ENCODE data around the gene SLC25A27. TPM values are rescaled to one million over a fixed set of nuclear protein-coding genes. Genes with fewer than 3 reads are reported as not detected.

The SLC25A27 gene
- total and polyA plus RNA-seq, 7 experiments from 2014 or later = 0.48 to 5.7 (median 1.8) TPM; not detected in 2

Other genes with a start within 250 kb of the SLC25A27 start
- gene RCAN2, start 161.5 kb upstream of the SLC25A27 start, total RNA-seq = 1 to 10 TPM in 1 of 5 experiments, not detected in 4; 1.0 TPM
- gene RCAN2, start 161.5 kb upstream of the SLC25A27 start, polyA plus RNA-seq = not detected
- not detected for gene CYP39A1, start 157 bp upstream of the SLC25A27 start, total RNA-seq
- not detected for gene CYP39A1, start 157 bp upstream of the SLC25A27 start, polyA plus RNA-seq
- under 1 TPM in 2 of 5 experiments, not detected in 3; 0.03 to 0.11 TPM for gene TDRD6, start 34.9 kb downstream of the SLC25A27 start, total RNA-seq
- not detected for gene TDRD6, start 34.9 kb downstream of the SLC25A27 start, polyA plus RNA-seq
- gene PLA2G7, start 82.4 kb downstream of the SLC25A27 start, total RNA-seq = 1 to 10 TPM in 3 of 5 experiments, under 1 TPM in 1, not detected in 1; 0.88 to 8.9 (median 6.2) TPM
- not detected for gene PLA2G7, start 82.4 kb downstream of the SLC25A27 start, polyA plus RNA-seq
- gene ANKRD66, start 94.0 kb downstream of the SLC25A27 start, total RNA-seq = not detected
- not detected for gene ANKRD66, start 94.0 kb downstream of the SLC25A27 start, polyA plus RNA-seq
- gene MEP1A, start 140.4 kb downstream of the SLC25A27 start, total RNA-seq = not detected
- not detected for gene MEP1A, start 140.4 kb downstream of the SLC25A27 start, polyA plus RNA-seq